HG02763 (cell line): ENCODE results near the gene NUP50.
"Not testable (repeated sequence)": the region's sequence is repeated elsewhere in the genome, so short reads cannot be mapped to it uniquely, and the experiment has no call there.

Experiments used
- ATAC-seq: cut with Tn5 transposase; IDR thresholded peaks from one replicate; pipeline ENCODE4 v1.9.1; 2021; ENCODE audit warnings: mild to moderate bottlenecking, moderate library complexity; ENCODE audit not compliant: unreplicated experiment

NUP50 gene

GRCh38 chr22:45159652-45160462, 3.9 kb upstream of the NUP50 start:
- no peak for ATAC-seq

GRCh38 chr22:45162531-45162930, 1.2 kb upstream of the NUP50 start:
- no peak for ATAC-seq

GRCh38 chr22:45163099-45163450, 650 bp upstream of the NUP50 start:
- ATAC-seq, result no peak

DNA sequence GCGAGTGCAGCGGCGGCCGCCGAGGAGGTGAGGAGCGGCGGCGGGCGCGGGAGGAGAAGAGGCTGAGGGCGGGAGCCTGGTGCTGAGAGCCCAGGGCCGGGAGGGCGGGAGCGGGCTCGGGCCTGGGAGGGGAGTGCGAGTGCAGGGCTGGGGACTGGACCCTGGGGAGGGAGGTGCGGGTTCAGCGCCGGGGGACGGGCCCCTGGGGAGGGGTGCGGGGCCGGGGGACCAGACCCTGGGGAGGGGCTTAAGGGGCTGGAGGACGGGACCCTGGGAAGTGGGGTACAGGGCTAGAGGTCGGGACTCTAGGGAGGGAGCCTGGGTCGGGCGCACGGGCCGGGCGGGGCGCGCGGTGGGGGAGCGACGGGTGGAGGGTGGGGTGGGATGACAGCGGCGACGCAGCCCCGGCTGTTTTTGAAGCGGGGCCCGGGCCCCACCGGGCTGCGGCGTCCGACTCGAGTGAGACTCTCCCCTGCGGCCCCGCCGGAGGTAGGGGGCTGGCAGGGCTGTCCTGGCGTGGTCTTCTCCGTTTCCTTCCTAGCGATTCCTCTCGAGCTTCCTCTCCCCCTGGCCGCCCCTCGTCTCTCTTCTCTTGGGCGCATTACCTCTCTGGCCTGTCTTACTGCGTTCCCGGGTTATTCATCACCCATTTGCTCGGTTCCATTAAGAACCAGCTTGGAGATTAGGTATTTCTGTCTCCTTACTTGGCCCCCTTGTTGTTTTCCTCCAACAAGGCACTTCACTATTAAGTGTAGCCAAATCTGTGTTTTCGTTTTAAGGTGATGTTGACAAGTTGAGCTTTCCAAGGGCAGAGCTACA, 754 bp downstream of the NUP50 start:
- ATAC-seq, result peak; percentile 27

GRCh38 chr22:45166932-45167331, 3.2 kb downstream of the NUP50 start:
- ATAC-seq, result no peak

DNA sequence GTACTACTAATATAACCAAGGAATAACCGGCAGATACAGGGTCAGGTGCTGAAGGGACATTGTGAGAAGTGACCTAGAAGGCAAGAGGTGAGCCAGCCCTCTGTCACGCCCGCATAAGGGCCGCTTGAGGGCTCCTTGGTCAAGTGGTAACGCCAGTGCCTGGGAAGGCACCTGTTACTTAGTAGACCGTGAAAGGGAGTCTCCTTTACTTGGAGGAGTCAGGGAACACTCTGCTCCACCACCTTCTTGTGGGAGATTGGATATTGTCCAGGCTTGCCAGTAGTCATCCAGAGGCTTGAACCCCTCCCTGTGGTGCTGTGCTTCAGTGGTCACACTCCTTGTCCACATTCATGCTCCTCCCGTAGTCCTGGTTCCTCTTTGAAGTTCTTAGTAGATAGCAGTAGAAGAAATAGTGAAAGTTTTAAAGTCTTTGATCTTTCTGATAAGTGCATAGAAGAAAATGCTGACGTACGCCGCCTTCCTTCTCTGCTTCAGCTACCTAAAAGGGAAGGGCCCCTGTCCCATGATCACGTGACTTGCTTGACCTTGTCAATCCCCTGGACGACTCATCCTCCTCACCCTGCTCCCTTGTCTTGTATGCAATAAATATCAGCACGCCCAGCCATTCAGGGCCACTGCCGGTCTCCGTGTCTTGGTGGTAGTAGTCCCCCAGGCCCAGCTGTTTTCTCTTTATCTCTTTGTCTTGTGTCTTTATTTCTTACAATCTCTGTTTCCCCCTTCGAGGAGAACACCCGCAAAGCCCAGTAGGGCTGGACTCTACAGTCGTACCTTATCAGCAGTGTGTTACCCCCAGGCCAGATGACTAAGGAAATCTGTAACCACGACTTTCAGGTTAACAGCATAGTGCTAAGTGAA, 6.1 kb downstream of the NUP50 start:
- ATAC-seq, result no peak

DNA sequence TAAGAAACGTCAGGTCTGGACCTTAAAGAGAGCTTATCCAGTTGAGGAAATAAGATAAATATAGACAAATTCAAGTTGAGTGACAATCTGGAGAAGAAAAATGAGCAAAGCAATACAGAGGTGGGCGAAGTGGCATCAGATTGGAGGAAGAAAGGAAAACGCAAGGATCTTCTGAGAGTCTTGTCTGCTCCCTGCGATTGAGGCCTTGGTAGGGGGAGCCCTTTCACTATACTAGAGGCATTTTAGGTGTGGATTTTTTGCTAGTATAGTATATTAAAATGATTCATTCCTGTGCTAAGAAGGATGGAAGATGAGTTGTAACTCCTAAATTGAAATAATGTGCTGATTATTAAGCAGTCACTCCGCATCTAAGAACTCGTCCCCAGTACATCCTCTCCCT, 8.1 kb downstream of the NUP50 start:
- no peak for ATAC-seq

- ATAC-seq, result no peak
Observed at GRCh38 chr22:45172881-45173585, 9.3 kb downstream of the NUP50 start.

DNA sequence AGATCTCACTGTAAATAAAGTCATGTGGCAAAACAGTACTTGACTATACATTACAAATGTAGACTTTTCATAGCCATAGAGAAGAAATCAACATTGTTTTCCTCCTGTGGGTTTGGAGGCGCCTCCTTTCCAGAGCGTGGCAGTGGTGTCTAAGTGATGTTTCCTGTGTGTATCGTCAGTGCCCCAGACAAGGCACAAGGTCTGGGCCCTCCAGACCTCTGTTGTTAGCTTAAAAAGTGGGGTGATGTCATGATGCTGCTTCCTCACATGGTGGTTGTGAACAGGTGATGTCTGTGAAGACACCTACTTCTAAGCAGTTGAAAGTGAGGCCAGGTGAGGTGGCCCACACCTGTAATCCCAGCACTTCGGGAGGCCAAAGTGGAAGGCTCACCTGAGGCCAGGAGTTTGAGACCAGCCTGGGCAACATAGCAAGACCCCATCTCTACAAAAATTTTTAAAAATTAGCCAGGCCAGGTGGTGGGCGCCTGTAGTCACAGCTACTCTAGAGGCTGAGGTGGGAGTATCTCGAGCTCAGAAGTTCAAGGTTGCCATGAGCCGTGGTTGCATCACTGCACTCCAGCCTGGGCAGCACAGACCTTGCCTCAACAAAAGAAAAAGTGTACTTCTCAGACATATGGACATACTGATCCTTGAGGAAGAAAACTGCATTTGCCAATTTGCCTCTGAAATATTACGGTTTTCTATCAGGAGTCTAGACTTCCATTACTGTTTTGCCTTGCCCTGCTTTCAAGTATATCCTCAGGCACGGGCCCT, 15.7 kb downstream of the NUP50 start:
- ATAC-seq, result no peak

GRCh38 chr22:45180146-45180679, 16.5 kb downstream of the NUP50 start:
- no peak for ATAC-seq

DNA sequence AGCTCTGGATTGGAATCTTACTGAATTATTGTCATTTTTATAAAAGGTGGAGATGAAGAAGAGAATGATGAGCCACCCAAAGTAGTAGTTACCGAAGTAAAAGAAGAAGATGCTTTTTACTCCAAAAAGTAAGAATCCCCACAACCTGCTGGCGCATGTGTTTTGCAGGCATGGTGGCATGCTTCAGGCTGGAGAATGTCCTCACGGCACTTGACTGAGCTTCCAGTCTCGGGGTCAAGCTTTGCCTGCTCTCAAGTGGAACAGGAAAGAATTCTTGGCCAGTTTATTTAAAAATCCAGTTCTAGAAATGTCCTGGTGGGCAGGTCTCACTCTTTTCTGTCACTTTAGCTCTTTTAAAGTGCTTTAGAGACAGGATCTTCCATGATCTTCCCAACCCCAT, 17.5 kb downstream of the NUP50 start:
- no peak for ATAC-seq

DNA sequence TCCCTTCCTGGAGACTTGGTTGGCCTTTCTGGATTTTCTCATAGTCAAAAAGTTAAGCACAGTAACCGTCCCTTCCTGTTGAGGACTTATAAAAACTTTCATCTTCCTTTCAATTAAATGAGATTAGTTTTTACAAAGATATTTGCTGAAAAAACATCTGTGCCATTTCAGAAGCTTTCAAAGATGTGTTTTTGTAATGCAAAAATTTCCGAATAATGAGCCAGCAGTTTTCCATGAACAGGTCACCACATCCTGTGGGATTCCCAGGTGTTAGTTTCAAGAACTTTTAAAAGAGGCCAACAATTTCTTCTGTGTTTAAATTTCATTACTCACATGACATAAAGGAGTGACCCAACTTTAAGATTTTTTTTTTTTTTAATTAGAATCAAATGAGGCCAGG, 18.0 kb downstream of the NUP50 start:
- no peak for ATAC-seq

DNA sequence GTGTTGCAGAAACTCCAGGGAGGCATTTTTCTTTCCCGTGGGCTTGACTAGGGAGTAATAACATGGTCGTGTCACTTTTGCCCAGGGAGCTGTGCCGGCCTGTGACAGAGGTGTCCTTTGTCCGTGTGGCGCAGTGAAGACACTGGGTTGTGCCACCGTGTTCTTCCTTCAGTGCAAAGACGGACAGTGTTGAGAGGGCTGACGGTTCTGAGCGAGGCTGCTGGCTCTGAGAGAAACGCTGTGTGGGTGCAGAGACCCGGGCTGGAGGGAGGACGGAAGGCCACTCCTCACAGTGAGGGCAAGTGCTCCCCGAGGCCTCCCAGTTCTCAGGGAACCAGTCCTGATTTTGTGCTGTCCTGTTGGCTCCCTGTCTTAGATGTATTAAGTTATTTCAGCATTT, 20.2 kb downstream of the NUP50 start:
- no peak for ATAC-seq

DNA sequence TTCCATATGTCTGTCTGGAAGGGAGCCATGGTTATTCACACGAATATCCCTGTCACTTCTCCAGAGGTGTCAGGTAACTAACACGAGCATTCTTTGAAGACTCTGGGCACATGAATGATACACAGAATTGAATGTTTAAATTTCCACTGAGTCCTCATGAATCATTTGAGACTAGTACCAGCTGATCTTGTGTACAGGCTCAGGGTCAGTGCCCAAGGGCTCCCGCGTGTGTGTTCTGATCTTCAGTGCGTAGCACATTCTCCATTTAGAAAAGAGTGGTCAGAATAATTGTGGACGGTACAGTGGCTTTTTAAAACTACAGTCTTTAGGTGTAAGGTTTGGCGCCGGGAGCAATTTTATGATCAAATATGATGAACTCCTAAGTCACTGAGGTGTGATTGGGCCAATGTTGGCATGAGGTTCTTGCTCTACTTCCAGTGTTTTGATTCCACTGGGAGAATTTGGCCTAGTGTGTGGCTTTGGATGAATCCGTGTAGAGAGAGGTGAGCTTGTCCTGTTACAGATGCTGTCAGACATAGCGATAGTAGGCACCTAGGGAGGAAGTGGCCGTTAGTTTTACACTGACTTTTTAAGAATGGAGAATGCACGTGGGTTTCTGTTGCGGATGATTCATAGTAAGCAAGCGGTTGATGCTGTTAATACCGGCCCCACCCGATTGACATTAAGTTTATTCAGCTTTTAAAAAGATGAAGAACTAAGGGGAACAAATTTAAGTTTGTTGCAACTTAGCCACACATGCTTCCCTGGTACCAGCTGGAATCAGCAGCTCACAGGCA, 22.2 kb downstream of the NUP50 start:
- ATAC-seq, result no peak

GRCh38 chr22:45187891-45188290, 24.2 kb downstream of the NUP50 start:
- ATAC-seq, result no peak

GRCh38 chr22:45188779-45189178, 25.1 kb downstream of the NUP50 start:
- ATAC-seq, result no peak

DNA sequence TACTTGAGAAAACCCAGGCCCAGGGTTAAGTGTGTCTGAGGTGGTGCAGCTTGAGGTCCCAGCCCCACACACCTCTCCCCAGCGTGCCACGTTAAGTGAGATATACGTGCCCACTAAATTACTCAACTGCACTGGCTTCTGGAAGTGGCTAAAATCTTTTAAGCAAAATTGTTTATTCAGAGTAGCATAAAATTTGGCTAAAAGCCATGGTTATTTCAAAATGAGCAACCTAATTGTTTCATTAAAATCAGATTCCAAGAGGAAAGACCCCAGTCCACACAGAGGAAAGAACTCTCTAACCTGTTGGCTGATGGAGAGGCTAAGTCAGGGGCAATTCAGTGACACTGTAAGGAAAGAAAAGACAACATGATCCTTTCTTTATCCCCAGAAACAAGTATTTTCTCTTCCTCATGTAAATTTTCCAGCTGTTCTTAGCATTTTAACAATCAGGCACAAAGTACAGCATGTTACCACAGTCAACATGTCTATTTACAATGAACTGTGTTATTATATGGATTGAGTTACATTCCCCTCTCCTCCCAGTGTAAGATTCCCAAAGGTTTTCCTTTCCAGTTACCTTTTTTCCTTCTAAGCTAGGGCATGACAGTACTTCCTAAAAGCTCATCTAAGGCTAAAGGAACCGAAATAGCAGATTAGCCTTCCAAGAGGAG, 26.6 kb downstream of the NUP50 start:
- ATAC-seq, result no peak

GRCh38 chr22:45191746-45192145, 28.0 kb downstream of the NUP50 start:
- not testable (repeated sequence) for ATAC-seq
